ENCODE measurements around the gene CDKAL1.

DNA sequence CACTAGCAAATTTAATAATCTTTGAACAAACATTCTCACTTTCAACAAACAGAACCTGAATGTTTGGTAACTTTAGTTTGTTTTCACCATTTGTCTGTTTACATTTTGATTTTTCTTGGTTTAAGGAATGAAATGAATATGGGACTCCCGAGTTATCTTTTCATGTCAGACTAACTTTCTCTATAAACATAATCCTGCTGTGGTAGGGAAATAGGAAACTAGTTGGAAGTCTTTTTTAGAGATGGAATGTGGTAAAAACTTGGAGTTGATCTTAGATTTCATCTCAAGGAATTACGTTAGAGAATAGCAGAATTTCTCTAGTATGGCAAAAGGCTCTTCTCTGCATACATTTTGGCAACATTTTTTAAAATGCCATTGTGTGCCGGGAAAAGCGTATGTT is 206.5 kb downstream of the CDKAL1 start:
- TF ChIP-seq SUPT5H (IDR thresholded peaks at IDR 0.05) (no peak), ZNF124 (CRISPR knock-in tag; IDR thresholded peaks at IDR 0.05) (no peak), PCBP2 (IDR thresholded peaks at IDR 0.05; ENCODE audit: low read depth, low read length, poor library complexity, severe bottlenecking) (no peak), PHF20 (IDR thresholded peaks at IDR 0.05; ENCODE audit: partially characterized antibody) (no peak), ZNF76 (CRISPR knock-in tag; IDR thresholded peaks at IDR 0.05; ENCODE audit: borderline replicate concordance) (no peak), ZBTB7A (IDR thresholded peaks at IDR 0.05; ENCODE audit: borderline replicate concordance, control insufficient read depth, low read depth, low read length) (no peak), HEY1 (CRISPR knock-in tag; IDR thresholded peaks at IDR 0.05; ENCODE audit: borderline replicate concordance) (no peak), CEBPB (tag; IDR thresholded peaks at IDR 0.05) (no peak), POLR2A (conservative IDR thresholded peaks at IDR 0.05) (no peak)

All from K562 (cell line).